ENCODE measurements around the gene SLC6A7.

SLC6A7 gene

DNA sequence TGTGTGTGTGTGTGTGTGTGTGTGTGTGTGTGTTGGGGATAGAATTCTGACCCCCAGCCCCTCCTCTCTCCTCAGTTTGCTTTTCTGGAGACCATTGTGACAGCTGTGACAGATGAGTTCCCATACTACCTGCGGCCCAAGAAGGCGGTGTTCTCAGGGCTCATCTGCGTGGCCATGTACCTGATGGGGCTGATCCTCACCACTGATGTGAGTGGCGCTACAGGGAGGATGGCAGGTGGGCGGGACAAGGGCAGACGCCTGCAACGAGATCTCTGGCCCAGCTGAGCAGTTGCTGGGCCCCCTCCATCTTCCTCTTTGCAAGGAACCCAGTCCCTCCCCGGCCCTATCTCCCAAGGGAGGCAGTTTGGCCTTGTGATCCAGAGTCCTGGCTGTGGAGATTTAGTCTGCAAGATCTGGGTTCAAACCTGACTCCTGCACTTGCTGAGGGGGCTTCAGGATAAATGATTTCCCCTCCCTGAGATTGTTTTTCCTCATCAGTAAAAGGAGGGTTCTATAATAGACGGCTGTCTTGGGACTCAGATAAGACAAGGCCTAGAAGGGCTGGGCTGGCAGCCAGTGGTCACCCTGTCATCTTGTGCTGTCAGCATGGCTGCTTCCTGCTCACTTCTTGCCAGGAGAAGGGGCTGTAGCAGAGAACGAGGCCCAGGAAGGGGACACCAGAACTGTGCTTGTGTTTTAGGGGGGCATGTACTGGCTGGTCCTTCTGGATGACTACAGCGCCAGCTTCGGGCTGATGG is 14.1 kb downstream of the SLC6A7 start:
- CTCF ChIA-PET: no interaction called here
- peaks cover 52% of the 10 kb centered on the region for H3K27me3 Mint-ChIP-seq
- H3K36me3 Mint-ChIP-seq: no peaks in the 10 kb centered on the region
- no peak overlapping the region for H3K27ac Mint-ChIP-seq
- DNase-seq: no peak
- no peak overlapping the region for H3K4me3 Mint-ChIP-seq
- no peaks in the 10 kb centered on the region for H3K9me3 Mint-ChIP-seq
- H3K4me1 Mint-ChIP-seq: peaks cover 11% of the 10 kb centered on the region

DNA sequence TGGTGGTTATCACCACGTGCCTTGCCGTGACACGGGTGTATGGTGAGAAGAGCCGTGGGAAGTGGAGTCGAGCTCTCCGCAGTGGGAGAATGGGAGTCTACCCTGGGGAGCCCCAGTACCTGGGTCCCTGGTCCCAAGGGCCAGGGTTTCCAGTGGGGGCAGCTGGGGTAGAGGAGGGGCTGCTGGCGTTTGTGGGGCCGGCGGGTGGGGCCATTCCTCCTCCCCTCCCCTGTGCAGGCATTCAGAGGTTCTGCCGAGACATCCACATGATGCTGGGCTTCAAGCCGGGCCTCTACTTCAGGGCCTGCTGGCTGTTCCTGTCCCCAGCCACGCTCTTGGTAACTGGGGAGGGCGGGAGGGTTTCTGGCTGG is 14.7 kb downstream of the SLC6A7 start:
- DNase-seq: no peak
- Mint-ChIP-seq H3K27me3 (peaks cover 52% of the 10 kb centered on the region), H3K4me3 (no peak overlapping the region), H3K9me3 (no peaks in the 10 kb centered on the region), H3K4me1 (peaks cover 17% of the 10 kb centered on the region), H3K27ac (no peak overlapping the region), H3K36me3 (no peaks in the 10 kb centered on the region)
- CTCF ChIA-PET: no interaction called here

- CTCF ChIA-PET: interaction anchor here (1.3 to 3.6 kb wide), 2 partner anchors 12 to 76 kb away, joined by 6 to 15 read pairs; no protein-coding TSS in a partner anchor
- H3K36me3 Mint-ChIP-seq: no peaks in the 10 kb centered on the region
- no peaks in the 10 kb centered on the region for H3K9me3 Mint-ChIP-seq
- H3K4me3 Mint-ChIP-seq: no peak overlapping the region
- H3K27me3 Mint-ChIP-seq: peaks cover 57% of the 10 kb centered on the region
- H3K27ac Mint-ChIP-seq: no peak overlapping the region
- no peak for DNase-seq
- peaks cover 22% of the 10 kb centered on the region for H3K4me1 Mint-ChIP-seq
Measured at GRCh38 chr5:150206098-150206778, 16.4 kb downstream of the SLC6A7 start.

- CTCF ChIA-PET: interaction anchor here (1.3 to 3.6 kb wide), 2 partner anchors 12 to 77 kb away, joined by 6 to 15 read pairs; no protein-coding TSS in a partner anchor
- Mint-ChIP-seq H3K9me3 (no peaks in the 10 kb centered on the region), H3K4me1 (peaks cover 22% of the 10 kb centered on the region)
Measured at GRCh38 chr5:150206779-150207115, 16.9 kb downstream of the SLC6A7 start.

GRCh38 chr5:150208187-150209098 is 18.6 kb downstream of the SLC6A7 start:
- CTCF ChIA-PET: interaction anchor here (3.6 kb wide), 1 partner anchor 10 kb away, joined by 15 read pairs; no protein-coding TSS in a partner anchor
- H3K27me3 Mint-ChIP-seq: peaks cover 63% of the 10 kb centered on the region
- peaks cover 22% of the 10 kb centered on the region for H3K4me1 Mint-ChIP-seq
- no peak overlapping the region for H3K27ac Mint-ChIP-seq
- no peak for DNase-seq
- no peaks in the 10 kb centered on the region for H3K36me3 Mint-ChIP-seq
- no peaks in the 10 kb centered on the region for H3K9me3 Mint-ChIP-seq
- H3K4me3 Mint-ChIP-seq: no peak overlapping the region

More at GRCh38 chr5:150206779-150207115, 16.9 kb downstream of the SLC6A7 start:
- Mint-ChIP-seq H3K4me3 (no peak overlapping the region), H3K27ac (no peak overlapping the region), H3K27me3 (peaks cover 61% of the 10 kb centered on the region), H3K36me3 (no peaks in the 10 kb centered on the region)
- no peak for DNase-seq

- Mint-ChIP-seq H3K4me3 (no peak overlapping the region), H3K36me3 (no peaks in the 10 kb centered on the region), H3K4me1 (peaks cover 22% of the 10 kb centered on the region), H3K27me3 (peaks cover 63% of the 10 kb centered on the region), H3K9me3 (no peaks in the 10 kb centered on the region), H3K27ac (no peak overlapping the region)
- CTCF ChIA-PET: interaction anchor here (2.0 kb wide), 1 partner anchor 10 kb away, joined by 11 read pairs; no protein-coding TSS in a partner anchor
- peak; percentile 45 for DNase-seq
Measured at GRCh38 chr5:150209099-150209635, 19.3 kb downstream of the SLC6A7 start.

- H3K36me3 Mint-ChIP-seq: no peaks in the 10 kb centered on the region
- no peak for DNase-seq
- H3K9me3 Mint-ChIP-seq: no peaks in the 10 kb centered on the region
- H3K27ac Mint-ChIP-seq: no peak overlapping the region
- H3K4me1 Mint-ChIP-seq: peaks cover 22% of the 10 kb centered on the region
- CTCF ChIA-PET: interaction anchor here (1.0 to 2.0 kb wide), 3 partner anchors 8 to 160 kb away, joined by 3 to 11 read pairs (median 3); no protein-coding TSS in a partner anchor
- H3K4me3 Mint-ChIP-seq: no peak overlapping the region
- peaks cover 73% of the 10 kb centered on the region for H3K27me3 Mint-ChIP-seq
Measured at GRCh38 chr5:150210644-150211043, 20.8 kb downstream of the SLC6A7 start.

DNA sequence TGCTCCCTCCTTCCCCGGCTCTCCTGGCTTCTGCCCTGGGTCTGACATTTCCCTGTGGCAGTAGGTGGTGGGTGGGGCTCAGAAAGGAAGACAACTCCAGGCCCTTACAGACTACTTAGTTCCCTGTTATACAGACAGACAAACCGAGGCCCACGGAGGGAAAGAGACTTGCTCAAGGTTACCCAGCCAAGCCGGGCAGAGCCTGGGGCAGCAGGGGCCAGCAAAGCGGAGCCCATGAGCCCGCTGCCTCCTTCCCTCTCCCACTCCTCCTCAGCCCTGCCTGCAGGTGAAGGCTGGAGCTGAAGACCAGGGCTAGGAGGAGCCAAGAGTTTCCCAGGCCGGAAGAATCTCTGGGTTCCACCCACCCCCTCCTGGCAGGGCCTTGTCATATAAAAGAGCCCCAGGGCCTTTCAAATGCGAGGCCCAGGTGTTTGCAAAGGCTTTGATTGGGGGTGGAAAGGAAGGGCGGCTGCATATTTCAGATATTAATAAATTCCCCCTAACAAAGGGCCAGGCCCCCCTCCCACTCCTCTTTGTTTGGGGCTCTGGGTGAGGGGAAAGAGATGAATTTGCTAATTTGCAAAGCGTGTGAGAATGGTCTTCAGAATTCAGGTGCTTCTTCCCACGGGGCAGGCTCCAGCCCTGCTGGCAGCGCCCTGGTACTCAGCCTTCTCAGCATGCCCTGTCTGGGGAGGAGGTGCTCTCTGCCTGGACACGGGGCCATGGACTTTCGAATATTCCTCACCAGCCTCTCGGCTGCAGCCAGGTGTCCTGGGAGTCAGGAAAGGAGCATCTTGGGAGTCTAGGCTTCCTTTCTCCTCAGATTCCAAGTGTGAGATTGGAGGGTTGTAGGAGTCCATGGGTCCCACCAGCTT is 21.5 kb downstream of the SLC6A7 start:
- no peaks in the 10 kb centered on the region for H3K9me3 Mint-ChIP-seq
- CTCF ChIA-PET: interaction anchor here (0.9 kb wide), 1 partner anchor 49 kb away, joined by 3 read pairs; no protein-coding TSS in a partner anchor
- DNase-seq: no peak
- H3K36me3 Mint-ChIP-seq: no peaks in the 10 kb centered on the region
- H3K4me1 Mint-ChIP-seq: peaks cover 22% of the 10 kb centered on the region
- H3K27ac Mint-ChIP-seq: no peak overlapping the region
- H3K27me3 Mint-ChIP-seq: peaks cover 78% of the 10 kb centered on the region
- H3K4me3 Mint-ChIP-seq: no peak overlapping the region

- H3K27ac Mint-ChIP-seq: no peak overlapping the region
- H3K36me3 Mint-ChIP-seq: no peaks in the 10 kb centered on the region
- peaks cover 74% of the 10 kb centered on the region for H3K27me3 Mint-ChIP-seq
- DNase-seq: no peak
- H3K9me3 Mint-ChIP-seq: no peaks in the 10 kb centered on the region
- CTCF ChIA-PET: interaction anchor here (0.7 to 1.2 kb wide), 3 partner anchors 14 to 85 kb away, joined by 3 to 4 read pairs (median 3); no protein-coding TSS in a partner anchor
- peaks cover 16% of the 10 kb centered on the region for H3K4me1 Mint-ChIP-seq
- no peak overlapping the region for H3K4me3 Mint-ChIP-seq
Measured at GRCh38 chr5:150213530-150213929, 23.7 kb downstream of the SLC6A7 start.

GRCh38 chr5:150214289-150214688 is 24.4 kb downstream of the SLC6A7 start:
- no peak overlapping the region for H3K27ac Mint-ChIP-seq
- no peaks in the 10 kb centered on the region for H3K36me3 Mint-ChIP-seq
- no peaks in the 10 kb centered on the region for H3K9me3 Mint-ChIP-seq
- DNase-seq: no peak
- H3K4me1 Mint-ChIP-seq: peaks cover 9% of the 10 kb centered on the region
- CTCF ChIA-PET: interaction anchor here (0.7 to 1.0 kb wide), 2 partner anchors 15 to 32 kb away, joined by 3 to 4 read pairs; no protein-coding TSS in a partner anchor
- peaks cover 66% of the 10 kb centered on the region for H3K27me3 Mint-ChIP-seq
- no peak overlapping the region for H3K4me3 Mint-ChIP-seq

DNA sequence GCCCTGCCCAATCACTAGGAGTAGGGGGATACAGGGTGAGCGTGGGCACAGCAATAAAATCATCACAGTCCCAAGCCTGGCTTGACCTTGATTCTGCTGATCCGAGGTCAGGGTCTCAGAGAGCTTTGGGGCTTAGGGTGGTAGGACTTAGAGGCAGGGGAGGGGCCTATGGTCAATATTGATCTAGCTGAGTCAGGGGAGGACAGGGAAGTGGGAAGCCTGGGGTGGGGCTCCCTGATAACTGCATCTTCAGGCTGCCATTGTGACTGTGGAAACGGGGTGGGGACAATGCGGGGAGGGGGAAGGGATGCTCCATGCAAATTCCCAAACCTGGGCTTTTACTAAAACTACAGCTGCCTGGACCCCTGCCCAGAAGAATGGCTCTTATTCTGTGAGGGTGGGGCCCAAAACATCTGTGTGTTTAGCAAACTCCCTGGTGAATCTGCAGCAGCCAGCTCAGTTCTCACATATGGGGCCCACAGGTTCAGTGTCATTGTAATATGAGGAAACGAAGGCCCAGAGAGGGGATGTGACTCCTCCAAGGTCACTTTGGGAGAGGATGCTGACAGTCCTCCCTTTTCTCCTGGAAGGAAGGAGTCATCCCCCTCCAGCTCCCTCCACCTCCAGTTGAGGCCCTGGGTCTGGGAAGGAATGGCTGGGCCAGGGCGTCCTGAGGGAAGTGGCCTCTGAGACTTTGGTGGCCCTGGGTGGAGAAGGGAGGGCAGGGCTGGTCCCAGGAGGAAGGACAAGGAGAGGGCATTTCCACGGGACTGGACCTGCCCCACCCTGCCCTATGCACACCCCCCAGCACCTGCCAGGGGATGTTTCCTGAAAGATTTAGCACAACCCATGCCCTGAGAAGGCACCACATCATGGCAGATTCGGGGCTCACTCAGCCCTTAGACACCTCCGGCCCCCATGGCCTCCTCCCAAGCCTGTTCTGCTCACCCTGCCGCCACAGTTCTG is 26.4 kb downstream of the SLC6A7 start:
- no peak overlapping the region for H3K27ac Mint-ChIP-seq
- CTCF ChIA-PET: interaction anchor here (0.7 to 2.0 kb wide), 7 partner anchors 15 to 295 kb away, joined by 3 to 11 read pairs (median 3); no protein-coding TSS in a partner anchor

DNA sequence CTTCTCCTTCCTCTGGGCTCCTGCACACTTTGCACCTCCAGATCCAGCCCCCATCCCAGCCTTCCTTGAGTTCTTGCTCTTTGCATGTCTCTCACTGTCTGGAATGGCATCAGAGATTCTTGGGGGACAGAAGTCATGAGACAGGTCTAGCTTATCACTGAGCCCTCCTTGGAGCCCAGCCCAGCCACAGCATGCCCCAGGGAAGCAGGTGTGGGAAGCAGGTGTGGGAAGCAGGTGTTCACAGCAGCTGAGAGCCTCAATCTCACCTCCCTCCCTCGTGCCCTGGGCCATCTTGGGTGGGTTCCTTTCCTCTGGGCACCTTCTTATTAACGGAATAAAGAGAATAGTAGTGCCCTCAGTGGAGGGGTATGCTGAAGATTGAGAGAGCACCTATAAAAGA is 27.2 kb downstream of the SLC6A7 start:
- Mint-ChIP-seq H3K27me3 (peaks cover 44% of the 10 kb centered on the region), H3K27ac (no peak overlapping the region), H3K4me3 (no peak overlapping the region), H3K4me1 (no peaks in the 10 kb centered on the region), H3K9me3 (no peaks in the 10 kb centered on the region), H3K36me3 (no peaks in the 10 kb centered on the region)
- DNase-seq: no peak
- CTCF ChIA-PET: interaction anchor here (0.7 to 2.4 kb wide), 5 partner anchors 55 to 152 kb away, joined by 3 to 11 read pairs (median 4); no protein-coding TSS in a partner anchor

More for the DNA sequence above, 26.4 kb downstream of the SLC6A7 start:
- Mint-ChIP-seq H3K9me3 (no peaks in the 10 kb centered on the region), H3K4me3 (no peak overlapping the region), H3K36me3 (no peaks in the 10 kb centered on the region), H3K4me1 (no peaks in the 10 kb centered on the region), H3K27me3 (peaks cover 50% of the 10 kb centered on the region)
- no peak for DNase-seq
